NCI-H69 (cell line): Measurements from ENCODE around the gene ERGIC1.

Experiments
- DNase-seq: peaks from one replicate; lab custom pipeline; 2025; lab: John Stamatoyannopoulos, UW

The ERGIC1 gene

GRCh38 chr5:172981931-172982330 is 147.9 kb downstream of the ERGIC1 start:
- DNase-seq: no peak

- peak; percentile 98 for DNase-seq
Measured at GRCh38 chr5:172983542-172984243, 149.6 kb downstream of the ERGIC1 start, which contains the start of gene ATP6V0E1. ATP6V0E1 (plus strand) TSS chr5:172983771; CDS start chr5:172983861, 90 bp downstream.

- peak; percentile 88 for DNase-seq
Measured at GRCh38 chr5:172984244-172984953, 150.3 kb downstream of the ERGIC1 start.

- peak; percentile 57 for DNase-seq
Measured at GRCh38 chr5:172985596-172985995, 151.5 kb downstream of the ERGIC1 start.

GRCh38 chr5:172988276-172988675 is 154.2 kb downstream of the ERGIC1 start:
- DNase-seq: no peak

- no peak for DNase-seq
Measured at GRCh38 chr5:172990776-172991175, 156.7 kb downstream of the ERGIC1 start.

- DNase-seq: no peak
Measured at GRCh38 chr5:172994405-172994804, 160.4 kb downstream of the ERGIC1 start.

- no peak for DNase-seq
Measured at GRCh38 chr5:172999372-172999973, 165.4 kb downstream of the ERGIC1 start.

- no peak for DNase-seq
Measured at GRCh38 chr5:172999974-173000373, 165.9 kb downstream of the ERGIC1 start.

GRCh38 chr5:173001229-173001841 is 167.3 kb downstream of the ERGIC1 start:
- no peak for DNase-seq
